Medulla oblongata (tissue), 1 donor: ENCODE measurements around the gene ADRB2.

Experiments used
- DNase-seq: peaks from one replicate; pipeline ENCODE4 v3.0.0-alpha.2; 2015; ENCODE audit errors: extremely low spot score

The ADRB2 gene

GRCh38 chr5:148805326-148806290, 20.8 kb upstream of the ADRB2 start:
- DNase-seq, result peak; percentile 63

GRCh38 chr5:148806520-148806931, 19.9 kb upstream of the ADRB2 start:
- no peak for DNase-seq

- DNase-seq, result peak; percentile 56
These were observed 18.6 kb upstream of the ADRB2 start for GRCh38 chr5:148807851-148808250.

GRCh38 chr5:148808864-148809642, 17.4 kb upstream of the ADRB2 start:
- DNase-seq, result peak; percentile 77

GRCh38 chr5:148809781-148810524, 16.5 kb upstream of the ADRB2 start:
- DNase-seq, result no peak

- DNase-seq, result no peak
These were observed 15.6 kb upstream of the ADRB2 start for GRCh38 chr5:148810823-148811222.

- no peak for DNase-seq
These were observed 14.7 kb upstream of the ADRB2 start for GRCh38 chr5:148811756-148812155.

- no peak for DNase-seq
These were observed 11.3 kb upstream of the ADRB2 start for GRCh38 chr5:148815086-148815485.

GRCh38 chr5:148815578-148815977, 10.8 kb upstream of the ADRB2 start:
- no peak for DNase-seq

GRCh38 chr5:148816357-148816756, 10.1 kb upstream of the ADRB2 start:
- DNase-seq, result no peak

- DNase-seq, result no peak
These were observed 9.6 kb upstream of the ADRB2 start for GRCh38 chr5:148816782-148817181.

- DNase-seq, result no peak
These were observed 8.8 kb upstream of the ADRB2 start for GRCh38 chr5:148817606-148818005.

GRCh38 chr5:148820461-148821395, 5.7 kb upstream of the ADRB2 start:
- DNase-seq, result peak; percentile 58

- DNase-seq, result no peak
These were observed 2.5 kb upstream of the ADRB2 start for GRCh38 chr5:148823871-148824270.

- DNase-seq, result peak; percentile 42
These were observed 727 bp upstream of the ADRB2 start for GRCh38 chr5:148825716-148826052.

- DNase-seq, result no peak
These were observed 294 bp downstream of the ADRB2 start for GRCh38 chr5:148826739-148827070.

- no peak for DNase-seq
These were observed 1.3 kb downstream of the ADRB2 start for GRCh38 chr5:148827723-148828122.

- no peak for DNase-seq
These were observed 2.3 kb downstream of the ADRB2 start for GRCh38 chr5:148828511-148829247.

GRCh38 chr5:148829248-148829594, 2.8 kb downstream of the ADRB2 start:
- DNase-seq, result no peak

- DNase-seq, result peak; percentile 44
These were observed 3.3 kb downstream of the ADRB2 start for GRCh38 chr5:148829734-148830133.

GRCh38 chr5:148830211-148830610, 3.8 kb downstream of the ADRB2 start:
- no peak for DNase-seq
